HS-5 (cell line): Measurements from ENCODE around the gene DCANP1.
"Not testable (repeated sequence)": the region's sequence is repeated elsewhere in the genome, so short reads cannot be mapped to it uniquely, and the experiment has no call there.

Experiments used
- DNase-seq: peaks from one replicate; pipeline ENCODE4 v3.0.0-alpha.2; 2012; ENCODE audit warnings: low read depth

DCANP1 gene

GRCh38 chr5:135447298-135447929, at the start of gene DCANP1:
TSS of gene DCANP1 (minus strand) at chr5:135447348. CDS start at chr5:135447108, 240 bp downstream.
- no peak for DNase-seq

GRCh38 chr5:135495531-135495930, 48.4 kb upstream of the DCANP1 start:
- DNase-seq = not testable (repeated sequence)

GRCh38 chr5:135494196-135494595, 47.0 kb upstream of the DCANP1 start:
- DNase-seq = no peak

DNA sequence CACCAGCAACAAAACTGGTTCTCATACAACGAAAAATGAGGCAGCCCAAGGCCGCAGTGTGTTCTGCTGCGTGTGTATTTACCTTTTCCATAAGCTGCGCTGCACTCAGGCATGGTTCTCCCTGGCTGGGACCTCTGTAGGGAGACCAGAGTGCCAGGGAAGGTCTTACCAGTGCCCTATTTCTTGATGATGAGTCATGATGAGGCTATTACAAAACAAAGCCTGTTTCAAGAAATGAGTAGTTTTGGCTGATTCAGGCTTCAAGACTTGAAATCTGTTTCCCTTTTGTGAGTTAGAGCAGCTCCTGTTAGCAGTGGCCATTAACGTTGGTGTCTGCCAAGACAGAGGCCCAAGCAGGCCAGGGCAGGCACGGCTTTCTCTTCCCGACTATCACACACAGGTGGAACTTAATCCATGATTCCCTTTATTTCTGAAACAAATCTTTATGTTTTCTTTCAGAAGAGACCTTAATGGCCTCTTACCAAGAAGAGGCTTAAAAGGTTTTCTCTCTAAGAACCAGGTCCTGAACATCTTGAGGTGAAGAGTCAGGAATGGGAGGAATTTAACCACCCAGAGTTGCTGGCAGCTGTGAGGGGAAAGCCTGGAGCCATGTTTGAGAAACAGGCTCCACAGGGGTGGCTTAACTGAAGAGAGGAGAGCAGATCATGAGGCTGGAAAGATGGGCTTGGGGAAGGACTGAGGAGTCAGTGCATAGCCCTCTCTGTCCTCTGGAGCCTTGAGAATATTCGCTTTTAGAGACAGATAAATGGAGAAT, 46.4 kb upstream of the DCANP1 start:
- DNase-seq = peak; percentile 87

DNA sequence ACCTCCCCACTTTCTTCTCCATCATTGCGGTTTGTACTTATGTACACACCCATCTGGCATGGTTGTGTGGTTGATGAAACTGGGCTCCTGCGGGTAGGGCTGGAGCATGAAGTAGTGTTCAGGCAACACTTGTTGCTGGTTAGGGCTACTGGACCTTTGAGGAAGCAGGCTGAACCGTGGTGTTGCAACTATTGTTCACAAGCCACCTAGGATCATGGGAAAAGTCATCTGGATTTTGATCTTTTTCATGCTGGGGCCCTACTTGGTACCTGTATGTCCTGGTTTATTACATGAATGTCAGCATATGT, 45.1 kb upstream of the DCANP1 start:
- DNase-seq = no peak

DNA sequence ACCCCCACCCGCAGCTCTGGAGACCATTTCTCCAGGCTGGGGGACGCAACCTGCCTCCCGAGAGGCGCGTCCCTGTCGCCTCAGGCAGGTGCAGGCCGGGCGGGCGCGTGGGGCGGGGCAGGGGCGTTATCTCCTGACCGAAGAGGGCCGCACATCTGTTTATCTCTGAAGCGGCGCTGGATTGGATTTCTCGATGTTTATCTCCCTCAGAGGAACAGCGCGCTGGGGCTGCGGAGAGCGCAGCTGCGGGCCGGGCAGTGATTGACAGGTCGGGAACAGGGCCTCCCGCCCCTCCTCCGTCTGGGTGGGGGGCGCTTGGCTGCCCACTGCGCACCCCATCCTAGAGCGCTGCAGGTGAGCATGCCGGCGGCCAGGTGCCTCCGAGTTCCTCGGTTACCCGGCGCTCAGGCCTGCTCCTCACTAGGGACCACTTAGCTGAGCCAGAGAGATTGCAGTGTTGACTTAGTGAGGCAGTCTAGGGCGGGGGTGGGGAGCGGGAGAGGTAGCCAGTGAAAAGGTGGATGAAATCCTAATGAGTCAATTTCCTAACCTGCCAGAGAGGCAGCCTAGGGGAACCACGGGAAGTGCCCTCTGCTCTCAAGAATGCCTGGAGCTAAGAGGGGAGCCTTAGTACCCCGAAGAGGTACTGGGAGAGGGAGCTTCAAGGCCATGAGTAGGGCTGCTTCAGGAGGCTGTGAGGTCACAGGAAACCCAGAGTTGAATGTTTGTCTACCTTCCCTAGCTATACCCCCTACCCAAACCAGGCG, 44.6 kb upstream of the DCANP1 start:
- no peak for DNase-seq

DNA sequence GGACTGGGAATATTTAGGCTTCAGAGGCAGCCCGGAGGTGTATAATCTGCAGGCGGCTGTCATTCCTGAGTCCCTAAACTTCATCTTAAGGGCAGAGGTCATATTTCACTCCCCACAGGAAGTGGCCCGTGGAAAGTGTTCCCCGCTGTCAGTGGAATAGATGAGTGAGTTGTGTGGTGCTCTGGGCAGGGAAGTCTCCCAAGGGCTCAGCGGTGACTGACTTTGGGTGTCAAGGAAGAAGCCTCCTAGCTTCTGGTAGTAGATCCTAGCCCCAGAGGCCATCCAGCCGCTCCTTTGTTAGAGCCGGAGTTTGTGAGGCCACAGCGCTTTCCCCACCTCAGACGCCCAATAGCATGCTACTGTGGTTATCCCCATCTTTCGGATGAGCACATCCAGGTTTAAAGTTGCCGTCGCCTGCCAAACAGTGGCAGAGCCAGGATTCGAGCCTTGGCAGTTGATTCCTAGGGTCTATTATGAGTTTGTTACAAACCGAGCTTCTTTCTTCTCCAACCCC, 43.9 kb upstream of the DCANP1 start:
- DNase-seq = no peak

- DNase-seq = no peak
Measured at GRCh38 chr5:135490245-135491037, 43.3 kb upstream of the DCANP1 start.

DNA sequence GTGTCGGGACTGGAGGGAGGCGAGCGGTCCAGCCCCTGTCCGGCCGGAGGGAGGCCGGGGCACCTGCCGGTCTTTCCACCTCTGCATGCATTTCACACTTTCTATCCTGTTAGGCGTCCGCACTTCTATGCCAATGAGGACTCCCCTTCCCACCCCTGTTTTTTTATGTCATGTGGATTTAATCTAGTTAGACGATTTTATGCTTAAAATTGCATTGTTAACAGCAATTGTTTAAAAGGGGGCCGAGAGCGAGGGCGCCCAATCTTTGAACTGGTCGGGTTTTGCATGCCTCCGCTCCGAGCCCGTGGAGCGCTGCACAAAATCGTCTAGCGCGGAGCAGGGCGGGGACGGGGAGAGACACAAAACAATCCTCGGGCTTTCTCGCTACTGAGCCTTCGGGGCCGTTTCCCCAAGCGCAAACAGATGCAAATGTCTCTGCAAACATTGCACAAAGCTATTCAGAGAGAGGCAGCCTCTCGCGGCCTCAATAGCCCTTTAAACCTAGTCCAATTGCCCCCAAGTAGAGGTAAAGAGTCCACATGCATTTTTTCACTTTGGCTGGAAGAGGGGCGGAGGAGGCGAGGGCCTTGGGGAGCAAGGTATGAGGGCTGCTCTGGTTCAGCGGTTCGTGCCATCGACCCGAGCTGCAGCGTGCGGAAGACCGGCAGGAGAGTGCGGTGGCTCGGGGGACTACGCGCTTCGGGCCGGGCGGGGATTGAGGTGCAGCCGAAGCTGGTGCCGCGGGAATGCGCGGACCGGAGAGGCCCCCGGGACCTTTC, 42.5 kb upstream of the DCANP1 start:
- no peak for DNase-seq

DNA sequence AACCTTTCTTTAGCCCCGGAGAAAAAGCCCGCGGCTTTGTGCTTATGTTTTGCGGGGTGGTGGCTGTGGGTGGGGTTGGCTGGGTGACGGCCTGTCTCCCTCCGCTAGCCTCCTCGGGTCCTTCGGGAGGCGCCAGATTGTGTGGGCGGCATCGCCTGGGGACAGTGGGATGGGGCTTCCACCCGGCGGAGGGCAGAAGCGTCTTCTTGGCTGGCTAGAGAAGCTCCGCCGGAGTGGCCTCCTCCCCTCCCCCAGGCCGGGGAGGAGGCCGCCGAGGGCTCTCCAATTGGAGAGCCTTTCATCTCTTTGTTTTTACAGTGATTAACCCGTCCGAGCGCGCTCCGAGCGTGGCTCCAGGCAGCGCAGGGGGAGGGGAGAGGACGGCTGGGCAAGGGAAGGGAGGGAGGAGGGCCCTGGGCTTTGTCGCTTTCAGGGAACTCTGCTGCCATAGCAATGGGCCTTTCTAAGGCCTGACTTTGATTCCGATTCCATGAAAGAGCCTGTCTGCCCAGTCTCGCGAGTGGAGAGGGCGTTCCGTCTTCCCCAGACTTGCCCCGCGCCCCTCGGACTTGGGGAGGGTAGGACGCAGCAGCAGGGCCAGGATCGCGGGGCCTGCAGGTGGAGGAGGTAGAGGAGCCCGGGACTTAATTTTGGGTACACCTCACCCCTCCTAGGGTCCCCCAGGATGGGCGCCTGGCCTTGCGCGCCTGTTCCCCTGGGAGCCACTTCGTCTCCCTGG, 41.7 kb upstream of the DCANP1 start:
- DNase-seq = peak; percentile 30

- no peak for DNase-seq
Measured at GRCh38 chr5:135487839-135488514, 40.8 kb upstream of the DCANP1 start.

DNA sequence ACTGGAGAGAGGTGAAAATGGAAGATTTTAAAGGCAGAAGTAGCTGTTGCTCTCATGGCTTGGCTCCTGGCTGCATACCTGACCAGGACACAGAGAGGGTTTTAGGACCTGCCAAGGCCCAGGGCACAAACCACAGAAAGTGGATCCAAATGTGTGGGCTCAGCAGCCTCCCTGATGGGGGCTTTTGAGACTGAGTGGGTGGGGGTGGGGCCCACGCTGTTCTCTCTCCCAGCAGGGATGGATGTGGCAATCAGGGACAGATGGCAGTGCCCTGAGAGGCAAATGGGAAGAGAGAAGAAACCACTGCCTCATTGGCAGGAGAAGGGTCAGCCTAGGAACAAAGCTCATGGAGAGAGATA, 39.9 kb upstream of the DCANP1 start:
- no peak for DNase-seq

DNA sequence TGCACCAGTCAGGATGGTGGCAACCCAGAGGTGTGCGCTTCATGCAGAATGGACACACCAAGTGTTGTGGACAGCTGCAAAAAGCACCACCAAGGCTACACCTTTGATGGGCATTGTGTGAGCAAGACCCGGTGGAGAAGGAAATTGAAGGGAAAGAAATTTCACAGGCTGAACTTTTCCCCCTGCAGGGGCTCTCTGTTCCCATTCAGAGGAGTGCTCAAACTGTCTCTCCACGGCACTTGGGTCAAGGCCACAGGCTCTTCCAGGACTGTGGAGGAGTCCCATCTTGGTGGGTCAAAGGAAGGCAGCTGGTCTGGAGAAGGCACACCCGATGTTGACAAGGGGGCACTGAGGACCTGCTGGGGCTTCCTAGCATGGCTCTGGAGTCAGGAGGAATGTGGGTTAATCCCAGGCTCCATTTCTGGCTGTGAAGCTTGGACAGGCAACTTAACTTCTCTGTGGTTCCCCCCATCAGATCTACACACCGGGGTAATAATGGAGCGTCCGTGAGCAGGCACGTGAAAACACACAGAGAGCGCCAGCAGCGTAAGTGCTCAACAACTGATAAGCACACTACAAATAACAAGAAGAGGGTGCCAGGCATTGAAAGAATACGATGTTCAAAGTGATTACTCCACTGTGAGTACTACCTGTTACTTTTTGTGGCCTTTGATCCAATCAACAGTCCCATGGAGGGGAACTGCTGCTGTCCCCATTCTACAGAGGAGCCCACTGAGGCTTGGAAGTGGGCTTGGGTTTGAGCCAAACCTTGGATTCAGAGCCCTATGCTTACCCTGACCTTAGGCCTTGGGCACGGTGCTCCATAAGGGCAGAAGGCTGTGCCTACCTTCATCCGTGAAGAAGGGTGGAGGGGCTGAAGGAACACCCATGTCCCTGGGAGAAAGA, 39.2 kb upstream of the DCANP1 start:
- DNase-seq = no peak

GRCh38 chr5:135484674-135485086, 37.5 kb upstream of the DCANP1 start:
- DNase-seq = no peak

- no peak for DNase-seq
Measured at GRCh38 chr5:135483254-135483653, 36.1 kb upstream of the DCANP1 start.

DNA sequence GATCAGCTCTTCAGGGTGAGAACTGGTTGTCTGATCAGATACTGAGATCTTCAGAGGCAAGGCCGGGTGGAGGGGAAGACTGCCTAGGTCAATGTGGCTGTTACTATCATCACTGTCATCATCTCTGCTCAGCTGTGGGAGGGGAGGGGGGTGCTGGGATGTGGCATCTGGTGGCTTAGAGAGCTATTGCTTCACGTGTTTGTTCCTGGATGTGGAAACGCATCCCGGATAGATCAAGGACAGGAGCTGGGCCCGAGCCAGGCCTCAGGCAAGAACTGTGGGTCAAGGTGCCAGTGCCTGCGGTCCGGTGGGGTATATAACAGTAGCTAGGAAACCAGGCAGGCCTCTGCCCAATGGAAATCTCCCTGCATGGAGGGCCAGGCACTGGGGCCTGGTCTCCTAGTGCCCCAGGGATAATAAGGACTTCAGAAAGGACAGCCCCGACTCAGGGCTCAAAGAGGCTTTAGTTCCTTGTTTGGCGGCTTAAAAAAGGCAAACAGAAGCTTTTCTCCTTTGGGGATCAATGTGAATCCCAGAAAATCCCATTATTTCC, 35.3 kb upstream of the DCANP1 start:
- DNase-seq = no peak

- DNase-seq = no peak
Measured at GRCh38 chr5:135481909-135482311, 34.8 kb upstream of the DCANP1 start.

DNA sequence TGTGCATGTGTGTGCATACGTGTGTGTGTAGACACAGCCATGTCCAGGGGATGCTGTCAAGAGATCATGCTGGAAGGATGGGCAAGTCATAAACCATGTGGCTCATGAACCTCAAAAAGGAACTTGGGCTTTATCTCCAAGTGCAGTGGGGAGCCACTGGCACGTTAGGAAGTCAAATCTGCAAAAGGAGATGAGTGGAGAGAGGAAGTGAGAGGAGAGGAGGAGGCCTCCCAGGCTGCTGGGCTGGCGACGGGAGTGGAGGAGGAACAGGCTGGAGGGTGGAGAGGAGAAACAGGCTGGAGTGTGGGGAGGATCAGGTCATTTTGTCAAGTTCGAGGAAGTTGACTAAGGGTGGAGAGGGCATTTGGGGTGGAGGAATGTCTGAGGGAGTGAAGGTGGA, 34.2 kb upstream of the DCANP1 start:
- no peak for DNase-seq

GRCh38 chr5:135480511-135480910, 33.4 kb upstream of the DCANP1 start:
- DNase-seq = no peak
